Limb (tissue), 2 donors: ENCODE measurements around the gene KLHL29.

ENCODE experiments used
- DNase-seq, 2 donors: peaks; one replicate each; pipeline ENCODE4 v3.0.0-alpha.2; 2016; ENCODE audit errors: extremely low spot score in 2 of 2

Gene KLHL29

GRCh38 chr2:23529659-23530058, 144.7 kb downstream of the KLHL29 start:
- no peak for DNase-seq

GRCh38 chr2:23530206-23530908, 145.4 kb downstream of the KLHL29 start:
- no peak for DNase-seq

- no peak for DNase-seq
These were observed 145.9 kb downstream of the KLHL29 start for GRCh38 chr2:23530909-23531276.

GRCh38 chr2:23531280-23531679, 146.3 kb downstream of the KLHL29 start:
- no peak for DNase-seq

GRCh38 chr2:23531881-23532280, 146.9 kb downstream of the KLHL29 start:
- no peak for DNase-seq

- DNase-seq, result peak; percentile 77 to 80
These were observed 147.7 kb downstream of the KLHL29 start for GRCh38 chr2:23532391-23533337.

- DNase-seq, result no peak
These were observed 148.3 kb downstream of the KLHL29 start for GRCh38 chr2:23533338-23533695.

GRCh38 chr2:23534771-23535170, 149.8 kb downstream of the KLHL29 start:
- DNase-seq, result no peak

GRCh38 chr2:23536326-23536725, 151.3 kb downstream of the KLHL29 start:
- no peak for DNase-seq

GRCh38 chr2:23537991-23538390, 153.0 kb downstream of the KLHL29 start:
- DNase-seq, result no peak

- DNase-seq, result no peak
These were observed 153.6 kb downstream of the KLHL29 start for GRCh38 chr2:23538566-23538965.

- DNase-seq, result no peak
These were observed 155.9 kb downstream of the KLHL29 start for GRCh38 chr2:23540804-23541360.

- DNase-seq, result peak in 1 of 2 donors; percentile 63
These were observed 156.7 kb downstream of the KLHL29 start for GRCh38 chr2:23541503-23542229.

GRCh38 chr2:23542230-23542789, 157.3 kb downstream of the KLHL29 start:
- no peak for DNase-seq

GRCh38 chr2:23543302-23543701, 158.3 kb downstream of the KLHL29 start:
- DNase-seq, result no peak

- no peak for DNase-seq
These were observed 158.7 kb downstream of the KLHL29 start for GRCh38 chr2:23543728-23544127.

- no peak for DNase-seq
These were observed 159.8 kb downstream of the KLHL29 start for GRCh38 chr2:23544589-23545295.

GRCh38 chr2:23545396-23545795, 160.4 kb downstream of the KLHL29 start:
- DNase-seq, result no peak

GRCh38 chr2:23545811-23546210, 160.8 kb downstream of the KLHL29 start:
- DNase-seq, result no peak

GRCh38 chr2:23546913-23547312, 161.9 kb downstream of the KLHL29 start:
- DNase-seq, result no peak

GRCh38 chr2:23547725-23548124, 162.7 kb downstream of the KLHL29 start:
- DNase-seq, result no peak
